HCT116 (cell line): ENCODE results near the gene ABR. TPM values are rescaled to one million over a fixed set of nuclear protein-coding genes. Genes with fewer than 3 reads are reported as not detected.

ENCODE experiments used
- ATF3 ChIP-seq: IDR thresholded peaks from 2 replicates; pipeline ENCODE4 v1.6.1; 2012
- EGR1 ChIP-seq: IDR thresholded peaks from 2 replicates; pipeline ENCODE4 v1.6.1; 2012; ENCODE audit warnings: low read depth
- EZH2 ChIP-seq: fragments of 200-600 bp; sonication (generic); IDR thresholded peaks from 2 replicates; pipeline ENCODE4 v1.6.1; 2017; ENCODE audit warnings: antibody characterized with exemption, mixed run types
- MAX ChIP-seq: IDR thresholded peaks from 2 replicates; pipeline ENCODE4 v1.6.1; 2012
- POLR2A ChIP-seq: IDR thresholded peaks from 2 replicates; pipeline ENCODE4 v1.7.0; 2011; ENCODE audit warnings: borderline replicate concordance; ENCODE audit not compliant: insufficient read depth, insufficient read length; ENCODE audit errors: extremely low read depth
- POLR2AphosphoS5 ChIP-seq: IDR thresholded peaks from 2 replicates; pipeline ENCODE4 v1.6.1; 2011; ENCODE audit warnings: mild to moderate bottlenecking, low read depth, low read length, moderate library complexity
- RAD21 ChIP-seq: IDR thresholded peaks from 2 replicates; pipeline ENCODE4 v1.6.1; 2012; ENCODE audit warnings: low read depth, mild to moderate bottlenecking
- REST ChIP-seq: IDR thresholded peaks from 2 replicates; pipeline ENCODE4 v1.6.1; 2012; ENCODE audit warnings: low read depth
- SIN3A ChIP-seq: IDR thresholded peaks from 2 replicates; pipeline ENCODE4 v1.6.1; 2012; ENCODE audit warnings: low read depth
- YY1 ChIP-seq: IDR thresholded peaks from 2 replicates; pipeline ENCODE4 v1.6.1; 2011; ENCODE audit warnings: low read length, low read depth, moderate library complexity, mild to moderate bottlenecking; ENCODE audit not compliant: insufficient replicate concordance; ENCODE audit errors: extremely low read depth
- ZFX ChIP-seq: fragments of 450-650 bp; IDR thresholded peaks from 2 replicates; pipeline ENCODE4 v1.6.1; 2017
- total RNA-seq: library from RNA; stranded (reverse); gene quantifications from one replicate; pipeline ENCODE4 v1.2.1, GENCODE V29; 2021; ENCODE audit not compliant: unreplicated experiment

Gene ABR
- total RNA-seq, 1 experiment from 2014 or later = 58.5 TPM

- TF ChIP-seq REST (no peak), POLR2A (no peak), ATF3 (no peak), MAX (peak; percentile 89), SIN3A (0 out of 2 replicates have a peak, but pooled peaks have one; percentile 54), EZH2 (no peak), YY1 (no peak), POLR2AphosphoS5 (no peak), ZFX (no peak), EGR1 (no peak), RAD21 (0 out of 2 replicates have a peak, but pooled peaks have one; percentile 10)
These were observed 210.7 kb downstream of the ABR start (continued) for GRCh38 chr17:968812-969730.
